ENCODE data around the gene FGF19. TPM values are rescaled to one million over a fixed set of nuclear protein-coding genes. Genes with fewer than 3 reads are reported as not detected.

Gene FGF19
- total RNA-seq, 2 donors from 2014 or later = not detected

DNA sequence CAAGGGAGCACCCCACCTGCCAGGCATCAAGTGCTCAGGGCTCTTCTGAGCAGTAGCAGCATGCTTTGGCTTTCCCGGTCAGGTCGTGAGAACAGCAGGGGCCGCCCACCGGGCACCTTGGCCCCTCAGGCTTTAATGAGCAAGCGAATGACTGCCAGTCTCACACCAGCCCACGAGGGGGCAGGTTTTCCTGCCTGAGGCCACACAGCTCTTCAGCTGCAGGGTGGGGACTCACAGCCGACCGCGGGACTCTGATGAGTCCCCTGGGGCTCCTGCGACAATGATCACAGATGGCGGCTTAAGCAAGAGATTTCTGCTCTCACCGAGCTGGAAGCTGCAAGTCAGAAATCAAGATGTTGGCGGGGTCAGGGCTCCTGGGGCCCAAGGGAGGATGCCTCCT, 14.3 kb upstream of the FGF19 start:
- DNase-seq (ENCODE audit: low spot score) = no peak
- TF ChIP-seq, protein P1, sequence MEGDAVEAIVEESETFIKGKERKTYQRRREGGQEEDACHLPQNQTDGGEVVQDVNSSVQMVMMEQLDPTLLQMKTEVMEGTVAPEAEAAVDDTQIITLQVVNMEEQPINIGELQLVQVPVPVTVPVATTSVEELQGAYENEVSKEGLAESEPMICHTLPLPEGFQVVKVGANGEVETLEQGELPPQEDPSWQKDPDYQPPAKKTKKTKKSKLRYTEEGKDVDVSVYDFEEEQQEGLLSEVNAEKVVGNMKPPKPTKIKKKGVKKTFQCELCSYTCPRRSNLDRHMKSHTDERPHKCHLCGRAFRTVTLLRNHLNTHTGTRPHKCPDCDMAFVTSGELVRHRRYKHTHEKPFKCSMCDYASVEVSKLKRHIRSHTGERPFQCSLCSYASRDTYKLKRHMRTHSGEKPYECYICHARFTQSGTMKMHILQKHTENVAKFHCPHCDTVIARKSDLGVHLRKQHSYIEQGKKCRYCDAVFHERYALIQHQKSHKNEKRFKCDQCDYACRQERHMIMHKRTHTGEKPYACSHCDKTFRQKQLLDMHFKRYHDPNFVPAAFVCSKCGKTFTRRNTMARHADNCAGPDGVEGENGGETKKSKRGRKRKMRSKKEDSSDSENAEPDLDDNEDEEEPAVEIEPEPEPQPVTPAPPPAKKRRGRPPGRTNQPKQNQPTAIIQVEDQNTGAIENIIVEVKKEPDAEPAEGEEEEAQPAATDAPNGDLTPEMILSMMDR (IDR thresholded peaks at IDR 0.05) = peak in 1 of 2 donors; percentile 48

DNA sequence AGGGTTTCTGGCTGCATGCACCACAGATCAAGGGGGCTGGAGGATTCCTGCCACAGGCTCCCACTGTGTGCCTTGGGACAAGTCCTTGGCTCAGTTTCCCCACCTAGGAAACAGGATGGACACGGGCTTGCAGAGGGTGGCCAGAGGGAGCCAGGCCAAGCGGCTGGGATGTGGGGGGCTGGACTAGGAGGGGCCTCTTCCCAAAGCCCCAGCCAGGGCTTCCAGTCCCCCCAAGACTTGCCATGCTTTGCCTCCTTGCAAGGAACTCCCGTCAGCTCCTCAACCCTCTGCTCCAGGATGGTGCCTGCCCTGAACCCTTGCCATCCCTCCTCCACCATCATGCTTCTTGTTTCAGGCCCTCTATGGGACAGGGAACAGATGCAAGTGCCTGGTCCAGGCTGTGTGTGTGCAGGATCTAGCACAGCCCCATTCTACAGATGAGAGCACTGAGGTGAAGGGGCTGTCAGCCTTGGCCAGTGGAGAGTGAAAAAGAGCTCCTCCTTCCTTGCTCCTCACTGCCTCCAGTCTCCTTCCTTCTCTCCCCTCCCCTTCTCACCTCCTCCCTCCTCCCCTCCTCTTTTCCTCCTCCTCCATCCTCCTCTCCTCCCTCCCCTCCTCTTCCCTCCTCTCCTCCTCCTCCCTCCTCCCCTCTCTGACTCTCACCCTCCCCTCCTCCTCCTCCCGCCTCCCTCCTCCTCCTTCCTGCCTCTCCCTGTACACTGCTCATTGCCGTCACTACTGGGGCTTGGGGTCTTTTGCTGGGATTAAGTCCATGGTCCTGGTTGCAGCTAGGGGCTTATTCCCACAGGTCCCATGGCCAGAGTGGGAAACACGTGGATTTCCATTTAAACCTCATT, 13.3 kb upstream of the FGF19 start:
- Histone ChIP-seq H3K27me3 (no peaks in the 10 kb centered on the region), H3K9me3 (no peaks in the 10 kb centered on the region), H3K4me1 (no peaks in the 10 kb centered on the region), H3K4me3 (no peak overlapping the region), H3K27ac (no peak overlapping the region), H3K36me3 (no peaks in the 10 kb centered on the region)
- TF ChIP-seq, protein P1 (IDR thresholded peaks at IDR 0.05) = no peak
- DNase-seq (ENCODE audit: low spot score) = no peak

More for the DNA sequence above, 14.3 kb upstream of the FGF19 start:
- no peak overlapping the region for H3K4me3 ChIP-seq
- H3K36me3 ChIP-seq = no peaks in the 10 kb centered on the region
- no peaks in the 10 kb centered on the region for H3K9me3 ChIP-seq
- H3K27ac ChIP-seq = no peak overlapping the region
- H3K4me1 ChIP-seq = no peaks in the 10 kb centered on the region
- no peaks in the 10 kb centered on the region for H3K27me3 ChIP-seq

DNA sequence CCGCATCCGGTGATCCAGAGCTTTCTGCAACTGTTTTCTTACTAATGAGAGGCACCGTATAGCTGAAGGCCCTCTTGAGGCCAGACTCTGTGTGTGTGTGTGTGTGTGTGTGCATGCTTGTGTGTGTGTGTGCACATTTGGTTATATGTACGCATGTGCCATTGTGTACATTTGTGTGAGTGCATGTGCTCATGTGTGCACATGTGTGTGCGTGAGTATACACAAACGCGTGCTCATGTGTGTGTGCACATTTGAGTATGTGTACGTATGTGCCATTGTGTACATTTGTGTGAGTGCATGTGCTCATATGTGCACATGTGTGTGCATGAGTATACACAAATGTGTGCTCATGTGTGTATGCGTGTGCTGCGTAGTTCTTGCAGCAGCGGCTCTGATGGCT, 12.3 kb upstream of the FGF19 start:
- no peaks in the 10 kb centered on the region for H3K9me3 ChIP-seq
- TF ChIP-seq, protein P1 (IDR thresholded peaks at IDR 0.05) = no peak
- no peaks in the 10 kb centered on the region for H3K27me3 ChIP-seq
- no peak for DNase-seq (ENCODE audit: low spot score)
- H3K4me1 ChIP-seq = no peaks in the 10 kb centered on the region
- H3K4me3 ChIP-seq = no peak overlapping the region
- H3K36me3 ChIP-seq = no peaks in the 10 kb centered on the region
- no peak overlapping the region for H3K27ac ChIP-seq

DNA sequence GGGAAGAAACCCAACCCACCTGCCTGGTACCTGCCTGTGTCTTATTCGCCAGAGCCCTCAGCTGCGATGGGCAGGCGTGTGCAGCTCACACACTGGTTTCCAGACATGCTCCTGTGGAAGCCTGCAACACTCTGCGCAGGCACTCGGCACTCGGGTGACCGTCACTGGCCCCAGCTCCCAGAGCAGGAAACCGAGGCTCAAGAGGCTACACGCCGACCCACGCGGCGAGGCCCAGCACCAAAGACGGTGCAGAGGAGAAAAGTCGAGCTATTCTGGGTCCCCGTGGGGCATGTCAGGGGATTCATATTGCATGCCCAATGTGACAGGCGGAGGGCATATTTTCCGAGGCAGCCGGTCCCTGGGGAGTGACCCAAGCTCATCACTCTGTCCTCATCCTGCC, 11.6 kb upstream of the FGF19 start:
- DNase-seq (ENCODE audit: low spot score) = no peak
- no peaks in the 10 kb centered on the region for H3K9me3 ChIP-seq
- no peak overlapping the region for H3K27ac ChIP-seq
- no peaks in the 10 kb centered on the region for H3K27me3 ChIP-seq
- no peak overlapping the region for H3K4me3 ChIP-seq
- TF ChIP-seq, protein P1 (IDR thresholded peaks at IDR 0.05) = no peak
- no peaks in the 10 kb centered on the region for H3K4me1 ChIP-seq
- no peaks in the 10 kb centered on the region for H3K36me3 ChIP-seq

DNA sequence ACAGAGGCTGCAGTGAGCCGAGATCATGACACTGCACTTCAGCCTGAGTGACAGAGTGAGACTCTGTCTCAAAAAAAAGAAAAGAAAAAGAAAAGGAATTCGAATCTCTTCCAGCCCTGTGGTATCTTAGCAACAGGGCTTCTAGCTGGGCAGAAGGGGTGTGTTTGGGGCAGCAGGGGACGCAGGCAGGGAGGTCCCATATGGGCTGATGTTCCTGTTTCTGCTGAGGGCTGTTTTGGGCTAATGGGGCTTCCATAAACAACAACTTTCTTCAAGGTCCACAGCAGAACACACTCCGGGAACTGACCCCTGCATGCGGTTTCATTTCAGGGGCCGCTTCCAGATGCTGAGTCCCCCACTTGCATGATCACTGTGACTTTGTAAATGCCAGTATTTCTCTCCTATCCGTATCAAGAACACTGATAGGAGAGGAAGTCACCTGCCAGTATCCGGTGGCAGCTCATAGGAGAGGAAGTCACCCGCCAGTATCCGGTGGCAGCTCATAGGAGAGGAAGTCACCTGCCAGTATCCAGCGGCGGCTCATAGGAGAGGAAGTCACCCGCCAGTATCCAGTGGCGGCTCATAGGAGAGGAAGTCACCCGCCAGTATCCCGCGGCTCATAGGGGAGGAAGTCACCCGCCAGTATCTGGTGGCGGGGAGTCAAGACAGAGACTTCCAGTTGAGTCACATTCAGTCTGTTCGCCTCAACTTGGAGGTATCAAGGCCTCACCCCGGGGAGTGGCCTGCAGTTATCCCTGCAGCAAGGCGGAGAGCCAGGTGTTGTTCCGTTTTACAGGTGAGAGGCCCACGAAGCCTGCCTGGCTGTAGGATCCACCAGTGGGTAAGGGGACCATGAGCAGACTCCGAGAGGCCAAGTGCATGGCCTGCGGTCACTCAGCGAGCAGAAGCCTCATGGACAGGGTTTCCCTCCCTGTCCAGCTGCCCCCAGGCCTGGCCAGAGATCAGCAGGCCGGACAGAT, 8.3 kb upstream of the FGF19 start:
- Histone ChIP-seq H3K9me3 (no peaks in the 10 kb centered on the region), H3K36me3 (no peaks in the 10 kb centered on the region), H3K4me1 (no peaks in the 10 kb centered on the region), H3K27me3 (no peaks in the 10 kb centered on the region), H3K4me3 (no peak overlapping the region), H3K27ac (no peak overlapping the region)
- no peak for DNase-seq (ENCODE audit: low spot score)
- TF ChIP-seq, protein P1 (IDR thresholded peaks at IDR 0.05) = no peak
